HG02943 (cell line): ENCODE results near the gene ARHGAP10.

ENCODE experiments used
- ATAC-seq: cut with Tn5 transposase; IDR thresholded peaks from one replicate; pipeline ENCODE4 v1.9.1; 2021; ENCODE audit warnings: mild to moderate bottlenecking, low read depth, moderate library complexity; ENCODE audit not compliant: unreplicated experiment

ARHGAP10 gene

GRCh38 chr4:147731580-147732517, at the start of gene ARHGAP10:
TSS of gene ARHGAP10 (plus strand) at chr4:147732088. CDS start at chr4:147732302, 214 bp downstream.
- ATAC-seq, result peak; percentile 67

DNA sequence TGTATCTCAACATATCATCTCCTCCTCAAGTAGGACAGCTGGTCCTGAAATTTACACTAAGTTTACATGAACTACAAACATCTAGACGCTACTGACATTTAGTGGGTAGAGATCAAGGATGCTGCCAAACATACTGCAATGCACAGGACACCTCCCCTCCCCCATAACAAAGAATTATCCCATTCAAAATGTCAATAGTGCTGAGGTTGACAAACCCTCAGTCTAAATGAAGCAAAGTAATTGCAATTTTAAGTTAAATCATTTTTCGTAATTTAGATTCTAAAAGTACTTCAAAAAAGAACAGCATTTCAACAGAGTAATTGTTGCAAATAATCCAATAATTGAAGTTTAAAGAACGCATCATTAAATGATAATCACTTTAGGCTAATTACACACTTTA, 49.1 kb upstream of the ARHGAP10 start:
- ATAC-seq, result no peak

DNA sequence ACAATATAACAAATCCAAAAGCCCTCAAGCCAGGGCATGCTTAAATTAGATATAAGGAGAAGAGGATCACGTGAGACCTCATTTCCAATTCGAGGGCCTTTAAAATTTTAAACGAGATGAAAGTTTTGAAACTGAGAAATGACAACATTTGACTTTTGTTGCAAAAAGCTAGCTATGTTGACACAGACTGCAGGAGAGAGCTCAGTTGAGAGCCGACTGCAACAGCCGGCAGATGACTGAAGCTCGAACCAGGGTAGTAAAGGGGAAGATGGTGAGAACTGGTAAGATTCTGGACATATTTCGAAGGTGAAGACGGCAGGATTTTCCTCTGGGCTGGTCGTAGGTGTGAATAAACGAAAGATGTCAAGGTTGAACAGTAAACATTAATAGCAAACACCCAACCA, 48.7 kb upstream of the ARHGAP10 start:
- ATAC-seq, result no peak

GRCh38 chr4:147683717-147684700, 47.9 kb upstream of the ARHGAP10 start, which contains the start of gene PRMT9:
TSS of gene PRMT9 (minus strand) at chr4:147684163. CDS start at chr4:147683987, 176 bp downstream.
- ATAC-seq, result peak; percentile 99

- ATAC-seq, result no peak
Measured at GRCh38 chr4:147689067-147689466, 42.8 kb upstream of the ARHGAP10 start.

GRCh38 chr4:147691820-147692219, 40.1 kb upstream of the ARHGAP10 start:
- no peak for ATAC-seq

DNA sequence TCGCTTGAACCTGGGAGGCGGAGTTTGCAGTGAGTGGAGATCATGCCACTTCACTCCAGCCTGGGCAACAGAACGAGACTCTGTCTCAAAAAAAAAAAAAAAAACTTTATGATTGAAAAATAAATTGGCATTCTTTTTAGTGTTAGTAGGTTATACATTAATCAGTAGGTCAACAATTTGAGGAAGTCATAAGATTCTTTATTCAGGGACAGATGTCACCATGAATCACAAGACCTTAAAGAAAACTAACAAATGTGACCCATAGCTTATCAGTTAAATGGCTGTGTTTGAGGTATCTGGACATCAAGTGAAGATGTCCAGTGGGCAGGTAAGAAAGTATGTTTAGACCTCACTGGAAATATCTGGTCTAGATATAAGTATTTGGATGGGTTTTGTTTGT, 38.7 kb upstream of the ARHGAP10 start:
- ATAC-seq, result no peak

- ATAC-seq, result no peak
Measured at GRCh38 chr4:147696866-147697265, 35.0 kb upstream of the ARHGAP10 start.

- ATAC-seq, result no peak
Measured at GRCh38 chr4:147704846-147705245, 27.0 kb upstream of the ARHGAP10 start.

- ATAC-seq, result peak; percentile 49
Measured at GRCh38 chr4:147707892-147708672, 23.8 kb upstream of the ARHGAP10 start.

DNA sequence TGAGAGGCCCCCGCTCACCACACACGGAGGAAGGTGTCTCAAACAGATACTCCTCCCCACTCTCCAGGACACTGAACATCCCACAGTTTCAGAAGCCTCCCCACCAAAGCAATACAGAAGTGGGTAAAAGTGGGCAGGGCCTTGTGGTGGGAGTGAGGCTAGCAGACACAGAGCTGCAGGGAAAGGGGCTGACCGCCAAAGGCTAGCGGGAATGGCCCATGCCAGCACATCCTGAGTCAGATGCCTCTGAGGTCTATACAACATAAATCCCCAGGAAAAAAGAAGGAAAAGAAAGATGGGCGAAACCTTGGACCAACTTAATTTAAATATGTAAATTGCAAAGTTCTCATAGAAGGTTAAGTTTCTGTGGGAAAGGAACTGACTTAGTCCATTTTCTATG, 21.9 kb upstream of the ARHGAP10 start:
- no peak for ATAC-seq

- no peak for ATAC-seq
Measured at GRCh38 chr4:147714575-147715401, 17.1 kb upstream of the ARHGAP10 start.

DNA sequence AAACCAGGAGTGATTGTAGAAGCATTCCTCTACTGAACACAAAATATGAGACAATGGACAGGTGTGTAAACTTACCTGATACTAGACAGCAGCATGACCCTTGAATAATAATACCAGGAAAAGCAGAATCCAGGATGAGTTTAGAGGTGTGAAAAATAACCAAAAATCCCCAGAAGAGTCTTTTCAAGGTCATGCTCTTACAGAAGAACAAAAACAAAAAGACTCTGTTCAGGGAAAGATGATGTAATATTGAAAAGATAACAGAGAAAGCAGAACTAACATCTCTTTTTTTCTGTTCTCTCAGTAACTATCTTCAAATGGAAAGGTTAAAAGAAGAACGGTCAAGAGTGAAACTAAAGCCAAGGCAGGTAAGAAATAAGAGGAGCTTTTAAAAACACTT, 14.0 kb upstream of the ARHGAP10 start:
- peak; percentile 89 for ATAC-seq

DNA sequence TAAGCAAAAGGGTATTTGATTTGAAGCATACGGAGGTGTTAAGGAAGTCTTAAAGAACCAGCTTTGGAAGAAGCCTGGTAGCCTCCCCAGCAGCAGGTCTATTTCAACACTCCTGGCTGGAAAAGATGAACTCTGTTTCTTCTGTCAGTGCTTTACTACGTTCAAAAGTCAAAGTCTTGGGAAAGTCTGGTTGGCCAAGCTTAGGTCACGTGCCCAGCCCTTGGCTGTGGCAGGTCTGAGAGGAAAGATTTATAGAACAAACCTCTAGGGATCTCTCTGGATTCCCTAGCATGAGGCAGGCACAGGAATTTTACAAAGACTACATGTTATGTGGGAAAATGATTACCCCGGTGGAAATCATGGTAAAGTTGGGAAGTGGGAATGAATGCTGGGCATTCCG, 8.6 kb upstream of the ARHGAP10 start:
- no peak for ATAC-seq

- no peak for ATAC-seq
Measured at GRCh38 chr4:147724468-147725201, 7.3 kb upstream of the ARHGAP10 start.

DNA sequence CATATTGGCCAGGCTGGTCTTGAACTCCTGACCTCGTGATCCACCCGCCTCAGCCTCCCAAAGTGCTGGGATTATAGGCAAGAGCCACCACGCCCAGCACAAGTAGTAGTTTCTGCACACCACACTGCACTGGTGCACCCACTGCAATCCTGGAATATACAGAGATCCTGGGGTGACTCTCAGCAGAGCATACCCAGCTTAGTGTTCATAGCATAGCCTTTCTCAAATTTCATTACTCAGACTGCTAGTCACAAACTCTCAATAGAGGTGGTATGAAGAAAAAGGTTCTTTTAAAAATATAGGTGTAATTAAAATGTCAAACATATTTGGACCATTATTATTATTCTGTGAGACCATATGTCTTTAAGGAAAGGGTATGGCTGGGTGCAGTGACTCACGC, 6.2 kb upstream of the ARHGAP10 start:
- no peak for ATAC-seq

GRCh38 chr4:147727476-147728028, 4.3 kb upstream of the ARHGAP10 start:
- ATAC-seq, result no peak

GRCh38 chr4:147730333-147730732, 1.6 kb upstream of the ARHGAP10 start:
- ATAC-seq, result no peak
